Spleen (tissue), 11 donors: ENCODE measurements around the gene ZNF248. TPM values are rescaled to one million over a fixed set of nuclear protein-coding genes. Genes with fewer than 3 reads are reported as not detected.
A peak's percentile ranks its signal among the peaks of the same experiment; 100 is the strongest.

ENCODE experiments used
- DNase-seq: peaks from one replicate; pipeline ENCODE4 v3.0.0-alpha.2; 2020
- H3K27ac ChIP-seq, 8 donors: fragments of 200-600 bp; sonication (generic) in 7 of 8; 1 replicate in 4 of 8; 2 replicates in 4 of 8; pipeline versions ENCODE4 v1.5.0 to v1.8.0; 2016 to 2021; ENCODE audit warnings: inconsistent platforms in 4 of 8, mild to moderate bottlenecking in 4 of 8, moderate library complexity in 1 of 8
- H3K27me3 ChIP-seq, 7 donors: fragments of 200-600 bp; sonication (generic) in 6 of 7; replicated peaks in 1 of 7; 1 replicate in 4 of 7; 2 replicates in 3 of 7; pipeline versions ENCODE4 v1.5.0 to v1.8.0; 2016 to 2021; ENCODE audit warnings: inconsistent platforms in 3 of 7, mild to moderate bottlenecking in 1 of 7
- H3K36me3 ChIP-seq, 6 donors: fragments of 200-600 bp; sonication (generic) in 5 of 6; 1 replicate in 4 of 6; 2 replicates in 2 of 6; pipeline versions ENCODE4 v1.5.0 to v1.8.0; 2016 to 2021; ENCODE audit warnings: inconsistent platforms in 2 of 6
- H3K4me1 ChIP-seq, 6 donors: fragments of 200-600 bp; sonication (generic) in 5 of 6; 1 replicate in 3 of 6; 2 replicates in 3 of 6; pipeline versions ENCODE4 v1.5.0 to v1.8.0; 2016 to 2021; ENCODE audit warnings: inconsistent platforms in 3 of 6
- H3K4me3 ChIP-seq, 8 donors: fragments of 200-600 bp; sonication (generic) in 7 of 8; 1 replicate in 4 of 8; 2 replicates in 4 of 8; pipeline versions ENCODE4 v1.5.0 to v1.8.0; 2016 to 2021; ENCODE audit warnings: inconsistent platforms in 4 of 8, mild to moderate bottlenecking in 4 of 8, moderate library complexity in 2 of 8
- H3K9me3 ChIP-seq, 8 donors: fragments of 200-600 bp; sonication (generic) in 7 of 8; 1 replicate in 4 of 8; 2 replicates in 4 of 8; pipeline versions ENCODE4 v1.5.0 to v1.8.0; 2016 to 2021; ENCODE audit warnings: inconsistent platforms in 4 of 8
- CTCF ChIP-seq, 11 experiments: fragments of 200-600 bp in 7 of 11; fragments of 450-650 bp in 4 of 11; sonication (generic) in 4 of 11; IDR thresholded peaks in 8 of 11; conservative IDR thresholded peaks in 3 of 11; 1 replicate in 7 of 11; 2 replicates in 4 of 11; pipeline versions ENCODE4 v1.4.0 to v1.8.0; 2016 to 2021; ENCODE audit warnings: antibody characterized with exemption in 11 of 11, inconsistent platforms in 4 of 11, mild to moderate bottlenecking in 1 of 11
- POLR2A ChIP-seq, 3 donors: fragments of 450-650 bp; IDR thresholded peaks; one replicate each; pipeline ENCODE4 v1.5.1; 2017; ENCODE audit warnings: antibody characterized with exemption in 3 of 3, mild to moderate bottlenecking in 1 of 3
- POLR2AphosphoS5 ChIP-seq, 3 donors: sonication (generic); formaldehyde crosslinking; IDR thresholded peaks; one replicate each; pipeline ENCODE4 v1.5.1; 2017; ENCODE audit warnings: antibody characterized with exemption in 3 of 3
- WGBS, 5 donors: extraction: QIAGEN DNeasy Blood & Tissue Kit in 3 of 5; methylation state at CpG; one replicate each; pipeline versions ENCODE4 v1.1.5 to v1.1.7; 2013 to 2018; 5-methylcytosine and 5-hydroxymethylcytosine counted together
- intact Hi-C: fragments of 100-400 bp; cut with DNase I; formaldehyde crosslinking; loops from one replicate; pipeline ENCODE4 v1.15.0; 2023; ENCODE audit warnings: low total_unique reads
- polyA plus RNA-seq, 3 donors: library from polyadenylated mRNA; stranded (reverse); fragments of 200-250 nt; gene quantifications; one replicate each; pipeline ENCODE4 v1.2.1, GENCODE V29; 2013
- total RNA-seq, 7 donors: library from RNA; depleted of rRNA in 3 of 7; stranded (reverse); fragments of >200 nt in 3 of 7; fragmentation: NEBNext Ultra II Directional in 4 of 7; extraction: Animal tissue kit (Norgen Biotek cat#: 25700) in 4 of 7; gene quantifications; one replicate each; pipeline versions ENCODE4 v1.1.0 to v1.2.1, GENCODE V29; 2016 to 2021
- donor health status: healthy with polysubstance abuse.
- donor health status: DM: no; HTN: no; CAD: no; lungs with moderate emphysema.
- donor health status: DM: no; HTN: no; CAD: no.
- donor health status: Bipolar disorder and iron deficiency.
- donor health status: healthy.
- donor health status: DM: no; HTN: no; CAD: no.
- donor health status: DM: yes; HTN: yes; CAD: no.

ZNF248 gene
- total and polyA plus RNA-seq, 10 donors = 4.9 to 19.3 (median 11.8) TPM

DNA sequence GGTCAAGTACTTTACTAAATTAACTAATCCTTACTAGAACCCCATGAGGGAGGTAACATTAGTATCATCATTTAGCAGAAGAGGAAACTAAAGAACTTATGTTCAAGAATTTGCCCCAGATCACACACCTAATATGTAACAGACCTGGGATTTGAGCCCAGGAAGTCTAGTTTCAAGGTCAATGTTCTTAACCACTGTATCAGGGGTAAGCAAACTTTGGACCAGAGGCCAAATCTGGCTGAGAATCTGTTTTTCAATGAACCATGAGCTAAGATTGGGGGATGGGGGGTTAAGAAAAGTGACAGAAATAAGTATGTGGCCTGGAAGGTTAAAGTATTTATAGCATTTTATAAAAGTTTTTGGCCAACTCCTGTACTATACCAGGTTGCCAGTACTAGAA lies 95.1 kb downstream of the ZNF248 start:
- H3K27ac ChIP-seq = no peak overlapping the region
- H3K4me1 ChIP-seq = no peaks in the 10 kb centered on the region
- no peaks in the 10 kb centered on the region for H3K36me3 ChIP-seq
- TF ChIP-seq CTCF (IDR thresholded peaks at IDR 0.05 in 8 of 11, conservative IDR thresholded peaks at IDR 0.05 in 3 of 11) = no peak
- TF ChIP-seq POLR2A (IDR thresholded peaks at IDR 0.05) = no peak
- TF ChIP-seq POLR2AphosphoS5 (IDR thresholded peaks at IDR 0.05) = no peak
- no peaks in the 10 kb centered on the region for H3K27me3 ChIP-seq
- no peak overlapping the region for H3K4me3 ChIP-seq
- H3K9me3 ChIP-seq = peaks cover 3 to 90% (median 69%) of the 10 kb centered on the region in 8 donors
- intact Hi-C loops = no loop called here
- no peak for DNase-seq

DNA sequence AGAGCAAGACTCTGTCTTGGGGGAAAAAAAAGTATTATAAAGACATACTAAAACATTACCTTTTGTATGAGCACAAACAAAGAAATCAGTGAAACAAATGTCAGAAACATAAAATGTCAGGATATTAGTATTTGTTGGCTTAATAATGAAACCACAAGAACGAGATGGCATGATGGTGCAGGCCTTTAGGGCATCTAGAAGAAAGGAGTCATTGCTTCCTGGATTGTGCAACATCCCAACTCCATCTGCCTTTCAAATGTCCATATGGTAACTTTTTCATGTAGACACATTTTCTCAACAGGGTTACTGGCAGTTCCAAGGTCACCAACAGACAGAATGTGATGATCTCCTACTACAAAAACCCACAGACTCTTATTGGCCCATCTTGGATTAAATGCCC lies 96.6 kb downstream of the ZNF248 start:
- no peak for DNase-seq
- H3K27me3 ChIP-seq = no peaks in the 10 kb centered on the region
- no peak for TF ChIP-seq POLR2AphosphoS5 (IDR thresholded peaks at IDR 0.05)
- no peak overlapping the region for H3K4me3 ChIP-seq
- WGBS, 5 donors = 23 to 43% (median 24%) methylated on average over 1 of the region's 1 CpG
- H3K9me3 ChIP-seq = peaks cover 3 to 83% (median 68%) of the 10 kb centered on the region in 8 donors
- intact Hi-C loops = no loop called here
- H3K4me1 ChIP-seq = no peaks in the 10 kb centered on the region
- H3K36me3 ChIP-seq = no peaks in the 10 kb centered on the region
- no peak overlapping the region for H3K27ac ChIP-seq

- H3K27me3 ChIP-seq = no peaks in the 10 kb centered on the region
- H3K9me3 ChIP-seq = peaks cover 0 to 79% (median 60%) of the 10 kb centered on the region in 8 donors
- H3K27ac ChIP-seq = no peak overlapping the region
- no peak overlapping the region for H3K4me3 ChIP-seq
- TF ChIP-seq POLR2AphosphoS5 (IDR thresholded peaks at IDR 0.05) (no peak), CTCF (IDR thresholded peaks at IDR 0.05 in 8 of 11, conservative IDR thresholded peaks at IDR 0.05 in 3 of 11) (no peak), POLR2A (IDR thresholded peaks at IDR 0.05) (no peak)
- no peaks in the 10 kb centered on the region for H3K36me3 ChIP-seq
- no peak for DNase-seq
- H3K4me1 ChIP-seq = no peaks in the 10 kb centered on the region
- intact Hi-C loops = no loop called here
Measured at GRCh38 chr10:37758074-37758473, 99.3 kb downstream of the ZNF248 start.

DNA sequence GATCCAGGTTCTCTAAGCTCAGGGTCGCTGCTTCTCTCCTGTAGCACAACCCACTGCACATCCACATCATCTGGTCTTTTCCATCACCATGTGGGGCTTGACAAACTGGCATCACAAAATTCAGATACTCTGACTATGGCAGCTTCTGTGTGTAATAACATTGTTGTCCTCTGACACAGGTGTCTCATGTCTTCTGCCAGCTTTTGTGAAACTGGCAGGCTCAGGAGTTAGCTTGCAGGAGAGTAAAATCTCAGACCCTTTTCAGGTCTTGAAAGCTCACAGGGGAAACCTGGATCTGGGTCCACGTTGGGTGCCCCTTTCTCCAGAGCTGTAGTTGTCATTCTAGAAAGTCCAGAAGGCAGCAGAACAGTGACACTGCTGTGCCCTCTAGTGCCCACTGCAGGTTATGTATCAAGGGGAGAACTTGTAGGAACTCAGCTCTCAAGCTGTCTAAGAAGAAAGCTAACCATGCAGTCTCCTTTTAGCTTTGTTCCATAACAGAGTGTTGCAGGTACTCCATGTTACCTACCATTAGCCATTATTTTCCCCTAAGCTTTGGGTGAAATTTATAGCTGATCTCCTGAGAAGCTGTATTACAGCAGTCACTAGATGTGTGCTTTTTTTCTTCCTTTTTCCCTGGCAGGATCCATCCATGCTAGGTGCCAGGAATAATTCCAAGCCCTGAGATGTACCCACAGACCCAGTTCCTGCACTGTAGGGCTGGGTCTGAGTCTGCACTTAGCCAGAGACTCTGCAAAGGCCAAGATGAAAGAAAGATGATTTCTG lies 102.7 kb downstream of the ZNF248 start:
- peaks cover 0 to 81% (median 62%) of the 10 kb centered on the region in 8 donors for H3K9me3 ChIP-seq
- H3K36me3 ChIP-seq = no peaks in the 10 kb centered on the region
- WGBS, 5 donors = 7 to 28% (median 21%) methylated on average over 2 of the region's 2 CpGs
- no peak overlapping the region for H3K27ac ChIP-seq
- no peak for DNase-seq
- intact Hi-C loops = no loop called here
- no peak for TF ChIP-seq POLR2A (IDR thresholded peaks at IDR 0.05)
- peak in 4 of 11 experiments; percentile 11 to 26 (median 15) for TF ChIP-seq CTCF (IDR thresholded peaks at IDR 0.05 in 8 of 11, conservative IDR thresholded peaks at IDR 0.05 in 3 of 11)
- no peak for TF ChIP-seq POLR2AphosphoS5 (IDR thresholded peaks at IDR 0.05)
- H3K27me3 ChIP-seq = no peaks in the 10 kb centered on the region
- H3K4me3 ChIP-seq = no peak overlapping the region
- no peaks in the 10 kb centered on the region for H3K4me1 ChIP-seq
